HuH-7 (cell line): ENCODE measurements around the gene UACA.
"Not testable (repeated sequence)": the region's sequence is repeated elsewhere in the genome, so short reads cannot be mapped to it uniquely, and the experiment has no call there.

Source experiments
- DNase-seq: peaks from one replicate; pipeline ENCODE4 v3.0.0; 2011; ENCODE audit warnings: low spot score

Gene UACA

DNA sequence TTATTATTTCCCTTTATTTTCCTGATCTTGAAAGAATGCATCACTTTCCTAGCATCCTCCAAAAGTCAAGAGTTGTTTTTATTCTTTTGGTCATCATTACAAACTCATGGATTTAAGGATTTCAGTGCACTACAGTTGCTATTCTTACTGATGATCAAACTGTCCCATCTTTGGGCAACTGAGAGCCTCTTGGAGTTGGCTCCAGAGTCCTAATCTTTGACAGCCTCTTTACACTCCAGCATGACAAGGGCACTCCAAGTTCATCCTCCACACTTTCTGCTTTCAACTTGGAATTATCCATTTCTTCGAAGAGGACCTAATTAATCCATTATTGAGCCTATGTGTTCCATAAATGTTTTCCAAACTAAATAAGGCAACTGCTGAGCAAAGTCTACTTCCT lies 5.7 kb downstream of the UACA start:
- no peak for DNase-seq

DNA sequence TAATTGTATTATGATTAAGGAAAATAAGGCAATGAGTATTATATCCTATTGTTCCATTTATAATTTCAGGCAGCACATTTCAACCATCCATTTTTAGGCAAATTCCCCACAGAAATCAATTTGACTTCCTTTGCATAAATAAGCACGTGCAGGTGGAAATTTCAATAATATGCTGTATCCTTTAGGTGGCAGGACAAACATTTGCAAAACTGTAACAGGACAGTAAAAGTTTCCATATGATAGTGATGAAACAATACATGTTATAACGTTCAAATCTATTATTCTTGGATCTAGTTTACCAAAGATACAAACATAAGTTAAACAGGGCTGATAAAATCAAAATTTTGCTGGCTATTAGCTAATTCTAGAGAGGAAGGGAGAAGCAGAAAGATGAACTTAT lies 8.5 kb downstream of the UACA start:
- no peak for DNase-seq

DNA sequence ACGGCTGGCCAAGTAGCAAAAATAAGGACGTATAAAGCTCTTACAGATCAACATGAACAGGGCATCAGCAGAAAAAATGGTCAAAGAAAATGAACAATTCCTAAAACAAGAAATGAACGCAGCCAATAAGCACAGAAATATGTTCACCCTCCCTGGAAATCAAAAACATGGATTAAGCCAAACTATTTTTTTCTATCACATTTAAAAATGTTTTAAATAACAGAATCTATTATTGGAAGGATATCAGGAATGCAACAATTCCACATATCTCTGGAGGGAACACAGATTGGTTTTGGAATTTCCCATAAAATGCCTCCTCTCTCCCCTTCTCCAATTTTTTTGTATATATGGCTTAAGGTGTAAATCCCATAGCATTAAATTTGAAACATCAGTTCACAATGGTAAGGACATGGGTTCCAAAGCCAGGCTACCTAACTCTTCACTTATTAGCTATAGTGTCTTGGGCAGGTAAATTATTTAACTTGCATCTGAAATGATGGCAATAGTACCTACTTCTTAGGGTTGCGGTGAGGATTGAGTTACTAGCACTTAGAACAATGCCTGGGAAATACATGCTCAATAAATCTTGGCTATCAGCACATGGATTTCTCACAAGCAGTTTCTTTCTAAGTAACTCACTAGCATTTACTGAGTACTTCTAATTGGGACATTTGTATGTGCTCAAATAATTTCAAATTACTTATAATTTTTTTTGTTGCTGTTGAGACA lies 10.1 kb downstream of the UACA start:
- no peak for DNase-seq

DNA sequence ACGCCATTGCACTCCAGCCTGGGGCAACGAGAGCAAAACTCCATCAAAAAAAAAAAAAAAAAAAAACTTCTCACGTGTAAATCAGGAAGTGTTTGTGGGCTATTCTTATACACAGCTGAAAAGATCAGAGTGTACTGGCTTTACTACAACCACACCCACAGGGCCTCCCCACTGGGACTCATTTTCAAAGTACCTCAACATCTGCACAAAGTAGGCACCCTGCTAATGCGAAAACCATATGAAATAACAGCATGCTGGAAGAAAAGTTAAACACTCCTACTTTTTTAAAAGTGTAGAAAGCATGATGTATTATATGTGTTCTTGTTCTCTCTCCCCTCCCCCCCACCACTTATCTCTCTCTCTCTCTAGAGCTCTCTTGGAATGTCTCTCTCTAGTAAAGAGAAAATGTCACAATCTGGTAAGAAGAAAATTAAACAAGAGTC lies 11.1 kb downstream of the UACA start:
- DNase-seq: no peak

DNA sequence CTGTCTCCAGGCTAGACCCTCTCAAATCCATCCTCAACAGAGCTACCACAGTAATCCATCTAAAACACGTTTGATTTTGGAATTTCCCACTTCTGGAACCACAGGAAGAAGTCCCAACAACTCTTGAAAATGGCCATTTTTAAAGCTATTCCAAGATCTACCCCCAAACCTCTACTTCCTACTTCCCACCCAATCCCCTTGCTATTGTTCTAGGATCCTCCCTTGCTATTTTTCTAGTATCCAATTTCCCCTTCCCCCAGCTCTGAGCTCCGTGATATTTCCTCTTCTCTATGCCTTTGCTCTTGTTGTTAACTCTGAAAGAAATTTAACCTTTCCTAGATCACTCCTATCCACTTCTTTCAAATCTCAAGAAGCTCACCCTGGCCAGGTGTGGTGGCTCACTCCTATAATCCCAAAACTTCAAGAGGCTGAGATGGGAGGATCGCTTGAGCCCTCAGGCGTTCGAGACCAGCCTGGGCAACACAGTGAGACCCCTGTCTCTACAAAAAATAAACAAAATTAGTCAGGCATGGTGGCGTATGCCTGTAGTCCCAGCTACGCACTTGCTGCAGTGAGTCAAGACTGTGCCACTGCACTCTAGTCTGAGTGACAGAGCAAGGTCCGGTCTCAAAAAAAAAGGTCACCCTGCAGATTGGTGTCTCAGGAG lies 13.0 kb downstream of the UACA start:
- DNase-seq: no peak

DNA sequence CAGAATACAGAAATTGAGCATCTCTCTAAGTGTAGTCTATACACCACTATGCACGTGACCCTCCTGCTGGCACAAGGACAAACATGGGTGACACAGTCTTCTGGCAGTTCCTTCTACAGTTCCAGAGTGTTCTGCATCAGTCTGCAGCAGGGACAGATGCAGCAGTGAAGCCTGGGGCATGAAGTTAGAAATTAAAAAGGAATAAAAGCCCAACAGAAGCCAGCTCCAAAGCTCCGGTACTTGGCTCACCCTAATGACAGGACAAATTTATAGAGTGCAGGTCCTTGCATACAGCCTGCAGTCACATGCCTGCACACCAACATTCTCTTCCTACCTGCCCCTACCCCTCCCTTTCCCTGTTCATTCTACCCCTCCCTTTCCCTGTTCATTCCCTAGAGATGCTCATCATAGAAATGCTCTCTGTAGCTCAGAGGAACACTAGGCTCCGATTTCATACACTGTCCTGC lies 15.0 kb downstream of the UACA start:
- DNase-seq: no peak

DNA sequence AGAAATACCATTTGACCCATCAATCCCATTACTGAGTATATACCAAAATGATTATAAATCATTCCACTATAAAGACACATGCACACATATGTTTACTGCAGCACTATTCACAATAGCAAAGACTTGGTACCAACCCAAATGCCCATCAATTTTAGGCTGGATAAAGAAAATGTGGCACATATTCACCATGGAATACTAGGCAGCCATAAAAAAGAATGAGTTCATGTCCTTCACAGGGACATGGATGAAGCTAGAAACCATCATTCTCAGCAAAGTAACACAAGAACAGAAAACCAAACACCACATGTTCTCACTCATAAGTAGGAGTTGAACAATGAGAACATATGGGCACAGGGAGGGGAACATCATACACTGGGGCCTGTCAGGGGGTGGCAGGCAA lies 16.8 kb downstream of the UACA start:
- not testable (repeated sequence) for DNase-seq

DNA sequence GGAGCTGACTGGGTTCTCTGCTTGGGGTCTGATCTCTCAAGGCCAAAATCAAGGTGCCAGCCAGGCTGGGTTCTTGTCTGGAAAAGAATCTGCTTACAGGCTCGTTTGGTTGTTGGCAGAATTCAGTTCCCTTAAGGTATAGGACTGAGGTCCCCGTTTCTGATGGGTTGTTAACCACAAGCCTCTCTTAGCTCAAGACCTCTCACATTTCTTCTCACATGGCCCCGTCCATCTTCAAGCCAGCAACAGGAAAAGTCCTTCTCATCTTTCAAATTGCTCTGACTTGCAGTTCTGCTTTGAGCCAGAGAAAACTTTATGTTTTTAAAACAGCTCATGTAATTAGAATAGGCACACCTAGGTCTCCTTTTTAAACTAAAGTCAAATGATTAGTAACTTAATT lies 20.4 kb downstream of the UACA start:
- no peak for DNase-seq

DNA sequence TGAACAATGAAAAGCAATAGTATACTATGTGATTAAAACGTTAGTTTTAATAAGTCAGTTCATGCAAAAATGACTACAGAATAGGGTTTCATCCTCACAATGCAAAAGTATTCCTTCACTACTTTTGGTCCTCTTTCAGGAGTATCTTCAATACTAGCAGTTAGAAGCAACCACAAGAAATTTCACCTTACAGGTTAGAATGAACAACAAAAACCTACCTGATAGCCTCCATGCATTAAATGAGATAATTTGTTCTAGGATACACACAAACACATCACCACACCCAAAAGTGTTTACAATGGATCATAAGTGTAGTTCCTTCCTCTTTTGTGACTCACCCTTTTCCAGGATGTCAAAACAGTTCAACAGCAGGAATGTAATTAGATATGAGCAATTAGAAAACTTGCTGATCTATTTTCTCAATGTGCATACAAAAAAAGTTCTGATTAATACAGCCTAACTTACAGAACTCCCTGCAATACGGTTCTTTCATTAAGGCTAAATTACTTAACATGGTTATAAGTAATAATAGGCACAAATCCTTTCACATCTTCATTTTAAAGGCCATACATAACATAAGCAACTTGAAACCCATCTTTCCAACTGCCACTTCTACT lies 21.6 kb downstream of the UACA start:
- DNase-seq: no peak

DNA sequence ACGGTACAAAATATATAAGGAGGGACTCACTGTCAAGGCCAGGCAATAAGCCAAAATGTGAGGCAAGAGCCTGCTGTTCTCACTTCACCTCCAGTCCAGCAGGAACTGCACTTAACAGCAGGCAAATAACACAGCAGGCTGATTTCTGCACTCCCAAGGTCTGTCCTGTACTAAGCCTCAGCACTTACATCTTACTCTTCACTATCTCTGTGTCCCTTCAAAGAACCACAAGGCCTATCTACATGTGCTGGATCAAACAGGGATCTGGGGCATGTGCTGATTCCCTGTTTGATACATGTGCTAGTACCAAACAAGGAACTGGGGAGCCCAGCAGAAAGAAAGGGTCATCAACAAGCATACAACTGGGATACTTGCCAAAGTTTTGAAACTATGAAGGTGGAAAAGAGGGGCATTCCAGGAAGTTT lies 22.2 kb downstream of the UACA start:
- peak; percentile 40 for DNase-seq

DNA sequence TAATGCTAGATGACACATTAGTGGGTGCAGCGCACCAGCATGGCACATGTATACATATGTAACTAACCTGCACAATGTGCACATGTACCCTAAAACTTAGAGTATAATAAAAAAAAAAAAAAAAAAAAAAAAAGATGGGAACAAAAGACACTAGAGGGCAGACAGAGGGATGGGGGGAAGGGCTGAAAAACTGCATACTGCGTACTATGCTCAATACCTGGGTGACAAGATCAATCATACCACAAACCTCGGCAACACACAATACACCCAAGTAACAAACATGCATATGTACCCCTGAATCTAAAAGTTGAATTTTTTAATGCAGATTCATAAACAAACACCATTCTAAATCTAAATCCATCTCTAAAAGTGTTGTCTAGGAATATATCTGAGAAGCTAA lies 28.3 kb downstream of the UACA start:
- DNase-seq: not testable (repeated sequence)

DNA sequence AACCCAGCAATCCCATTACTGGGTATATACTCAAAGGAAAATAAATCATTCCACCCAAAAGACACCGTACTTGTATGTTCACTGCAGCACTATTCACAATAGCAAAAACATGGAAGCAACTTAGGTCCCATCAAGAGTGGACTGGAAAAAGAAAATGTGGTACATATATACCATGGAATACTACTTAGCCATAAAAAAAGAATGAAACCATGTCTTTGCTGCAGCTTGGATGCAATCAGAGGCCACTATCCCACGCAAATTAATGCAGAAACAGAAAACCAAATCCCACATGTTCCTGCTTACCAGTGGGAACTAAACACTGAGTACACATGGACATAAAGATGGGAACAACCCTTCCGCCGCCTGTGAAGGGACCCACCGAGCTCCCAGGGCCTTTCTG lies 34.2 kb downstream of the UACA start:
- no peak for DNase-seq

DNA sequence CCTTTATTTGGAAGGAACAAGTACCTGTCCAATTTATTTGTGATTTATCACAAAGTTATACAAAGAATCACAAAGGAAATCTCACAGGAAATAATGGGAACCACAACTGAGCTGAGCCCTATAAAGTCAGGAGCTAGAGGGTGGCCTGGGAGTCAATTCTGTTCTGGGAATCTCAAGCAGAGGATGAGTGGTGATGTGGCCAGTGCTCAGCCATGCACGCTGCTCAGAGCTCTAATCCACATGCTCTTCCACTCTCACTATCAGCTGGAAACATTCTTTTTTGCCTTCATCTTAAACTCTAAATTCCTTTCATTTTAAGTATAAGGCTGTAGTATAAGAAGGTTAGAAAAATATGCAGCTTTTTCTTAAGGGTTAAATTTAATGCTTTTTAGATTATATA lies 36.6 kb downstream of the UACA start:
- no peak for DNase-seq

DNA sequence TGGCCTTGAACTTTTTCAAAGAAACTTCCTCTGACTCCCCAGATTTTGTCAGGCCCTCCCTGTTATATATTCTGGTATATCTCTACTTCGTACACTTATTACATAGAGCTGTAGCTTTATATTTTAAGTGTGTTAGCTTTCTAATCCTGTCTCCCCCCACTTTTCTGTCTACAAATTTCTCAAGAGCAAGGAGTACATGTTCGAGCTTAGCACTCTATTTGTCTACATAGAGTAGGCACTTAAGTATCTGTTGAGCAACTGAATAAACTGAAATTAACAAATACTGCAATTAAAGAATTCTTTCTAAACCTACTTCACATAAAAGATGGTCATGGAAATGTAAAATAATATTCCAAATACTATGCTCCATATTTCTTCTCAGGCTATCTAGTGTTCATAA lies 39.4 kb downstream of the UACA start:
- DNase-seq: no peak

DNA sequence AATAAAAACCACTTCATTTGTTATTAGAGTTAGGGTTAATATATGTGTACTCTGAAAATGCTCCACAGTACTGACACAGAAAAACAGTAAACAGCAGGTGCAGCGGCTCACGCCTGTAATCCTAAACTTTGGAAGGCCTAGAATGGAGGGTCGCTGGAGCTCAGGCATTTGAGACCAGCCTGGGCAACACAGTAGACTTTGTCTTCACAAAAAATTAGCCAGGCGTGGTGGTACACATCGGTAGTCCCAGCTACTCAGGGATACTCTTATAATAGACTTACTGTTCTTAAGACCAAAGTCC lies 40.3 kb downstream of the UACA start:
- no peak for DNase-seq

DNA sequence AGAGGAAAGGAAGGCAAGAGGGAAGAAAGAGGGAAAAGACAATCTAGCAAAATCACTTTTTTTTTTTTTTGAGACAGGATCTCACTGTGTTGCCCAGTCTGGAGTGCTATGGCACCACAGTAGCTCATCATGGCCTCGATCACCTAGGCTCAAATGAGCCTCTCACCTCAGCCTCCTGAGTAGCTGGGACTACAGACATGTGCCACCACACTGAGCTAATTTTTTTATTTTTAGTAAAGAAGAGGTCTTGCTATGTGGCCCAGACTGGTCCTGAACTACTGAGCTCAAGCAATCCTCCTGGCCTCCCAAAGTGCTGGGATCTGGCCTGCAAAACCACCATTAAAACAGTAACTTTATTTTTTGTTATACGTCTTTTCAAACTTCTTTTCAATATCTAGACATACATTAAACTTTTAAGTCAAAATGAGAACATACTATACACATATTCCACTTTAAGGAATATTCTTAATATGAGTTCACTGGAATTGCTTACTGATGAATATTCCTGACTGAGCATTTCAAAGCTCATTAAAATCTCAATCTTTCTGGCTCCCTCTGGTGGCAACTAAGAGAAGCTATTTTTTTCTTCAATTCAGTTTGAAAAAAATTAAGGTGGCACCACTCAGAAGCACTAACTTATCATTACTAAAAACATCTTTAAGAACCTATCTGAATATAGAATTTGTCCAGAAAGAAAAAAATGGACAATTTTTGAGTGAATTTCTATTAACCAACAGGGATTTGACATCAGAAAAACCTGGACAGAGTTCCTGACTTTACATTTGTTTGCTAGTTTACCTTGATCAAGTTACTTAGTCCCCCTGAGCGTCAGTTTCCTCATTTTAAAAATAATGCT lies 40.9 kb downstream of the UACA start:
- DNase-seq: no peak

DNA sequence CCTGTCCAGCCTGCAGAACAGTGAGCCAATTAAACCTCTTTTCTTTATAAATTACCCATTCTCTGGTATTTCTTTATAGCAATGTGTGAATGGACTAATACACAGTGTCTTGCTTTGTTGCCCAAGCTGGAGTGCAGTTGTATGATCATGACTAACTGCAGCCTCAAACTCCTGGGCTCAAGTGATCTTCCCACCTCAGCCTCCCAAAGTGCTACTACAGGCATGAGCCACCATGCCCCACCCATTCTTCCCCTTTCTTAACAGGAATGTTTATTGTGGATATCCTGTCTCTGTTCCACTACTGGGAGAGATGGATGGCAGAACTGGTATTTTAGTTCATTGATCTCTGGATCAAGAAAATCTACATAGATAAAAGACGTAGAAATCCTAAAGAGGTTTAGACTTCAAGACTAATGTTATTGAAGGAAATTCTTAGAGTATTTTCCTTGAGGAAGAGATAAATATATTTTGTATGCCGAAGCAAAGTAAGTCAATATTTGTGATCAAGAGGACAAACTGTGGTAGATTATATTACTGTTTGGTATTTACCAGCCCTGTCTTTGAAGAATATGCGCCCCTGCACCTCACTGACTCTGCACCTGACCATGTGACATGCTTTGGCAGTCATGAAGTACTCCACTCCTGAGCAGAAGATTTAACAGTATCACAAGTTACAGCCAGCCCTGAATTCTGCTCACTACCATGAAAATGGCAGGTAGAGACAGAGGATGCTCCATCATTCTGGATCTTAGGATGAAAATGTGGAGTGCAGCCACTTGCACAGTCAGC lies 42.9 kb downstream of the UACA start:
- DNase-seq: no peak

DNA sequence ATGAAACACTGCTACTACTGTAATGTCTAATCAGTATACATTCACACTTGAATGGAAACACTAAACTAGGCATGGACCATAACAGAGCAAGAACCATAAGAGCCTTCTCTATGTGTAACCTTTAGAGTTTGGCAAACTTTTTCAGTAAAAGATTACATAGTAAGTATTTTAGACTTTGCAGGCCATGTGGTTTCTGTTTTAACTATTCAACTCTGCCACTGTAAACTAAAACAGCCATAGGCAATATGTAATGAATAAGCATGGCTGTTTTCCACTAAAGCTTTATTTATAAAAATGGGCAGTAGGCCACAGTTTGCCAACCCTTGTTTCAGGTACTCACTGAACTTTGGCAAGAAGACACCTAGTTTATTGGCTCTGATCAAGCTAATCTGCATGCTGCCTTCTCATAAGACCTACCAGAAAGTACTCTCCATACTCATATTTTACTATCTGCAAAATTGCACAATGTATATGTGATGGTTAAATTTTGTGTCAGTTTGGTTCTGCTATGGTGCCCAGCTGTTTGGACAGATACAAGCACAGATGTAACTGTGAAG lies 46.0 kb downstream of the UACA start:
- DNase-seq: no peak

DNA sequence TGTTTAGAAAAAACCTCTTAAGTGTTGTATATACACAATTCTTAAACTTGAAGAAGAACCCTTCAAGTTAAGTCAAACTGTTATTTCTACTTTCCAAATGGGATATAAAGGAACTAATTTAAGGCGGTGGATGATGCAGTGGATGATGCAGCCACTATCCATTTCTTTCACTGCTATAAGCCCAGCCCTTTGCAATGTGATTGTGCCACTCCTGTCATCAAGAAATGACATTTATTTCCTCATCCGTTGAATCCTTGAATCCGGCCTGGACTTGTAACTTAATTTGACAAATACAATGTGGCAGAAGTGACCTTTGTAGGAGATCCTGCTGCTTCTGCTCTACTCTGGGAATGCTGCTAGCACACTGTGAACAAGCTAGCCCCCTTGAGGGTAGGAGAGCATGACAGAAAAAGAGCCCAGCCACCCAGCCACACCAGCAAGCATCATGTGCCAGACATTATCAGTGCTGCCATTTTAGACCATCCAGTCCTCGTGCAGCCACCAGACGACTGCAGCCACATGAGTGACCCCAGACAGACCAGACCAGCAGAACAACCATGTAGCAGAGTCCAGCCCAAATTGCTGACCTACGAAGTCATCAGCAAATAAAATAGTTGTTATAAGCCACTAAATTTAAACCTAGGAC lies 47.4 kb downstream of the UACA start:
- no peak for DNase-seq

DNA sequence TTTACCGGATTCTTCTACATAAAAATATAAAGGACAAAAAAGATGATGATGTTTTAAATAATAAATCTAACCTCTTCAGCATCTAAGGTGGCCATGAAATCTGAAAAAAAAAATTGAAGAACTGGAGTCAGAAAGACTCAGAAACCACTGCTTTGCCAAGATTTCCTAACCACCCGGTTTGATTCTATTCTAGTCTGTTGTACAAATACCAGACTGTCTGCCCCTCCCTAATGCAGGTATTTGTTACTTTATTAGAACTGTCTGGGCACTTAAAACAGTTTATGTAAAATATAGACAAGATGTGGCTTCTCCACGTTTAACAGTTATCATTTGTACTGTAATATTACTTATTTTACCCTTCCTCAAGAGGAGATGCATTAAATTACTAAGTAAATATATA lies 48.8 kb downstream of the UACA start:
- DNase-seq: no peak

DNA sequence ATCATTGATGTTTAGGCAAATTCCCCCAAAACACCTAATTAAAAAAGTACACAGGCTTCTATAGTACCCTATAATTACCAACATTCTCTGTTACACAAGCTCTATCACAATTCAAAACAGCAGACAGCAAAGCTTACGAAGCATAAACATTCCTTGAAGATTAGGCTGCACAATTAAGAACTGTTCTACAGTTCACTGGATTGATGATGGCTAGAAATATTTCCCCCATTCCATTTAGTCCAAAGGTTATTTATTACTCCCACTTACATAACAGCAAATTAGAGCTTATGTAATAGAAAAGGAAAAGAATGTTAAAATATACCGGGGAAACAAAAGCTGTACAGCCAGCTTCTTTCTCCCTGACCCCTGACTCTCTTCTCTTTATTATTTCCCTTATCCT lies 49.3 kb downstream of the UACA start:
- DNase-seq: no peak
